A549 (cell line): Measurements from ENCODE around the gene VWA5B2.

Experiments used
- CTCF ChIP-seq: fragments of >200 bp; sonication (Bioruptor Twin); formaldehyde crosslinking; IDR thresholded peaks from 3 replicates; pipeline ENCODE4 v1.5.1; 2016
- PBX3 ChIP-seq: IDR thresholded peaks from 2 replicates; pipeline ENCODE4 v1.6.1; 2012

GRCh38 chr3:184184546-184185230, 44.7 kb upstream of the VWA5B2 start:
- TF ChIP-seq CTCF, result no peak
- no peak for TF ChIP-seq PBX3
